PC-3 (cell line): ENCODE results near the gene SYT9. TPM values are rescaled to one million over a fixed set of nuclear protein-coding genes. Genes with fewer than 3 reads are reported as not detected.

Source experiments
- ATAC-seq: fragments of 200-7000 bp; cut with Tn5 transposase; 2 replicates; pipeline ENCODE4 v1.9.1; 2020; ENCODE audit warnings: mild to moderate bottlenecking, moderate library complexity
- BruUV-seq: library from RNA; stranded (reverse); fragments of 400-500 nt; replicated peaks from 2 replicates; lab custom pipeline; 2021; lab: Mats Ljungman, UMichigan
- CTCF ChIA-PET: fragments of 300-600 bp; sonication (Branson Sonifier 250); formaldehyde crosslinking; loops from one replicate; lab custom pipeline; 2022; ENCODE audit warnings: antibody characterized with exemption; lab: Charles Lee
- POLR2A ChIA-PET: fragments of 300-600 bp; sonication (Branson Sonifier 250); formaldehyde crosslinking; loops from one replicate; lab custom pipeline; 2022; ENCODE audit warnings: antibody characterized with exemption; ENCODE audit not compliant: unreplicated experiment; lab: Charles Lee
- DNase-seq: peaks from one replicate; pipeline ENCODE4 v3.0.0-alpha.2; 2015
- H2AFZ ChIP-seq: fragments of 300-600 bp; sonication (generic); 2 replicates; pipeline ENCODE4 v1.6.0; 2016; ENCODE audit warnings: antibody characterized with exemption, low read length
- H3F3A ChIP-seq: fragments of 300-600 bp; sonication (generic); one replicate; pipeline ENCODE4 v1.6.0; 2017; ENCODE audit warnings: antibody characterized with exemption, low read length, control low read depth, mild to moderate bottlenecking; ENCODE audit not compliant: unreplicated experiment
- H3K27ac ChIP-seq: fragments of 300-600 bp; sonication (generic); 2 replicates; pipeline ENCODE4 v1.5.1; 2016; ENCODE audit warnings: mild to moderate bottlenecking, low read length
- H3K27me3 ChIP-seq: fragments of 300-600 bp; sonication (generic); 2 replicates; pipeline ENCODE4 v1.6.1; 2016; ENCODE audit warnings: low read length, mixed read lengths
- H3K36me3 ChIP-seq: fragments of 300-600 bp; sonication (generic); 2 replicates; pipeline ENCODE4 v1.6.1; 2016; ENCODE audit warnings: low read depth, mixed run types, low read length, mixed read lengths
- H3K4me1 ChIP-seq: fragments of 300-600 bp; sonication (generic); 2 replicates; pipeline ENCODE4 v1.5.1; 2016; ENCODE audit warnings: low read length; ENCODE audit not compliant: insufficient read depth
- H3K4me2 ChIP-seq: fragments of 300-600 bp; sonication (generic); 2 replicates; pipeline ENCODE4 v1.6.0; 2016; ENCODE audit warnings: low read length
- H3K4me3 ChIP-seq: fragments of 300-600 bp; sonication (generic); 2 replicates; pipeline ENCODE4 v1.5.1; 2016; ENCODE audit warnings: mild to moderate bottlenecking, low read length, mixed read lengths
- H3K79me2 ChIP-seq: fragments of 300-600 bp; sonication (generic); 2 replicates; pipeline ENCODE4 v1.6.1; 2017; ENCODE audit warnings: low read length, mixed read lengths
- H3K9ac ChIP-seq: fragments of 300-600 bp; sonication (generic); 2 replicates; pipeline ENCODE4 v1.6.0; 2016; ENCODE audit warnings: mild to moderate bottlenecking, low read length
- H3K9me2 ChIP-seq: fragments of 300-600 bp; sonication (generic); replicated peaks from 2 replicates; pipeline ENCODE4 v1.6.1; 2016; ENCODE audit warnings: mixed run types, low read length, mixed read lengths
- H3K9me3 ChIP-seq: fragments of 300-600 bp; sonication (generic); 2 replicates; pipeline ENCODE4 v1.6.1; 2016; ENCODE audit warnings: low read length, mixed read lengths
- H4K20me1 ChIP-seq: fragments of 300-600 bp; sonication (generic); 2 replicates; pipeline ENCODE4 v1.6.1; 2016; ENCODE audit warnings: low read length, mixed read lengths
- EZH2 ChIP-seq: fragments of 300-600 bp; sonication (generic); IDR thresholded peaks from one replicate; pipeline ENCODE4 v1.6.1; 2017; ENCODE audit warnings: antibody characterized with exemption, mild to moderate bottlenecking, low read length; ENCODE audit not compliant: unreplicated experiment
- EZH2phosphoT487 ChIP-seq: fragments of 300-600 bp; sonication (generic); IDR thresholded peaks from 2 replicates; pipeline ENCODE4 v1.6.1; 2018; ENCODE audit warnings: mild to moderate bottlenecking, antibody characterized with exemption, low read length, borderline replicate concordance
- intact Hi-C: fragments of 100-400 bp; cut with micrococcal nuclease; formaldehyde crosslinking; loops from 2 replicates; pipeline ENCODE4 v1.9.0; 2023
- total RNA-seq: library from RNA; depleted of rRNA; stranded (reverse); fragments of >200 nt; gene quantifications from 2 replicates; pipeline ENCODE4 v1.2.3, GENCODE V29; 2014
- TF ChIP-seq, protein P1 (sequence below): fragments of 300-600 bp; sonication (generic); conservative IDR thresholded peaks from 2 replicates; pipeline ENCODE4 v1.5.1; 2017; ENCODE audit warnings: antibody characterized with exemption, low read depth, mild to moderate bottlenecking, low read length

The SYT9 gene
- total RNA-seq, 1 experiment from 2014 or later, result 6.3 TPM

DNA sequence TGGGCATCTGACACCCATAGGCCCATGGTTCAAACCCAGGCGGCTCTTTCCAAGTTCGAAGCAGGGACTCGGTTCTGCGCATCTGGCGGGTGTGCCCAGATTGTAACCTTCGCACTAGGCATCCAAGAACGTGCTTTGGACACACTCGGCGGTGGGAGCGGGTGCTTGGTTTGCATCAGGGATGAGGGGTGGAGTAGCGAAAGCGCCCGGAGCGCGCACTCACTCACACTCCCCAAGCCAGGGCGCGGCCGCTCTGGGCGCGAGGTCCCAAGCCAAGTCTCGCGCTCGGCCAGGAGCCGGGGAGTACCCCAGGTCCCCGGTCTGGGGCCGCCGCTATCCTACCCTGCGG lies 243 bp upstream of the SYT9 start:
- peak overlapping the region; percentile 96 for H3K4me2 ChIP-seq
- H3K9me3 ChIP-seq, result no peaks in the 10 kb centered on the region
- 0 out of 2 replicates have a peak, but pooled peaks cover 5% of the 10 kb centered on the region for H3K79me2 ChIP-seq
- ATAC-seq, result no peak
- no peaks in the 10 kb centered on the region for H3K9me2 ChIP-seq
- H3F3A ChIP-seq, result peaks cover 7% of the 10 kb centered on the region
- CTCF ChIA-PET, result no interaction called here
- H2AFZ ChIP-seq, result peak overlapping the region; percentile 94
- no peaks in the 10 kb centered on the region for H3K36me3 ChIP-seq
- H4K20me1 ChIP-seq, result no peaks in the 10 kb centered on the region
- intact Hi-C loops, result no loop called here
- H3K4me1 ChIP-seq, result peaks cover 7% of the 10 kb centered on the region
- POLR2A ChIA-PET, result no interaction called here
- BruUV-seq, result no TSS peak
- DNase-seq, result no peak
- TF ChIP-seq EZH2phosphoT487, result no peak
- TF ChIP-seq EZH2, result no peak
- TF ChIP-seq, protein P1, sequence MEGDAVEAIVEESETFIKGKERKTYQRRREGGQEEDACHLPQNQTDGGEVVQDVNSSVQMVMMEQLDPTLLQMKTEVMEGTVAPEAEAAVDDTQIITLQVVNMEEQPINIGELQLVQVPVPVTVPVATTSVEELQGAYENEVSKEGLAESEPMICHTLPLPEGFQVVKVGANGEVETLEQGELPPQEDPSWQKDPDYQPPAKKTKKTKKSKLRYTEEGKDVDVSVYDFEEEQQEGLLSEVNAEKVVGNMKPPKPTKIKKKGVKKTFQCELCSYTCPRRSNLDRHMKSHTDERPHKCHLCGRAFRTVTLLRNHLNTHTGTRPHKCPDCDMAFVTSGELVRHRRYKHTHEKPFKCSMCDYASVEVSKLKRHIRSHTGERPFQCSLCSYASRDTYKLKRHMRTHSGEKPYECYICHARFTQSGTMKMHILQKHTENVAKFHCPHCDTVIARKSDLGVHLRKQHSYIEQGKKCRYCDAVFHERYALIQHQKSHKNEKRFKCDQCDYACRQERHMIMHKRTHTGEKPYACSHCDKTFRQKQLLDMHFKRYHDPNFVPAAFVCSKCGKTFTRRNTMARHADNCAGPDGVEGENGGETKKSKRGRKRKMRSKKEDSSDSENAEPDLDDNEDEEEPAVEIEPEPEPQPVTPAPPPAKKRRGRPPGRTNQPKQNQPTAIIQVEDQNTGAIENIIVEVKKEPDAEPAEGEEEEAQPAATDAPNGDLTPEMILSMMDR, result no peak
- no peaks in the 10 kb centered on the region for H3K27me3 ChIP-seq
- H3K27ac ChIP-seq, result no peak overlapping the region
- peak overlapping the region; percentile 97 for H3K4me3 ChIP-seq
- H3K9ac ChIP-seq, result no peak overlapping the region

DNA sequence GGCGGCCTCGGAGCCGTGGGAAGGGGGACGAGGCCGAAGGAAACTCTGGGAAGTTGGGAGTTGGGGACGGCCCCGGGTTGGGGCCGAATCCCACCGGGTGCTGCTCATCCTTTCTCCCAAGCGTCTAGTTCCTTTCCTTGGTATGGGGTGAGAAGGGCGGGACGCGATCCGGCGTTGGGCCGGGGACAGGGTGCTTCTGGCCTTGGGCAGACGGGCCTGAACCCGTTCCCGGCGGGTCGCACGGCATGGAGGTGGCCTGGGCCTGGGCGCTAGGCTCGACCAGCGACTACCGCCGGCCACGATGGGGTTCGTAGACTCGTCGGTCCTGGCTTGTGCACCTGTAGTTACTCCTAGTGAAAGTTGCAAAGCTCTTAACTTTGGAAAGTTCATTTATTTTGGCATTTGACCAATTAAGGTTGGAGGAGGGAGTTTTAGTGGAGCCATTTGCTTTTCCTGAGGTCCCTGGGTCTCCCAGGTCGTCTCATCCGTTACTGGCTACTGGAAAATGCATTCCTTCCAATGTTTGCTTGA lies 1.0 kb downstream of the SYT9 start:
- peak overlapping the region; percentile 97 for H3K4me3 ChIP-seq

DNA sequence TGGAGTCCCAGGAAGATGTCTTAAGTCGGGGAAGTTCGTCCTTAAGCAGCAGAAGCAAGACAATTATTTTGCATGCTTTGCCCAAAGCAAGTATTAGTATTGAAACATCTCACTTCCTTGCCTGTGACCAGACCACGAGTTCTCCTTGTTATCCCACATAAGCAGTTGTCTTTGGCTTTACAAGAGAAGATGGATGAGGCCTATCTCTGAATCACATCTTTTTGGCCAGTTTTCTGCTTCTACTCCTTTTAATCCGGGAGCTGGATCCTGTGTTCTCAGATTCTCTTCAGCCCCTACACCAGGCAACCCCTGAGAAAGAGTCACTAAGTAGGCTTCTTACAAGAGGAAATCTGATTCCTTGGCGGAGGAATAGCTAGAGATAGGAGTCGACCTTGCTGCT lies 2.1 kb downstream of the SYT9 start:
- no peaks in the 10 kb centered on the region for H3K36me3 ChIP-seq
- H3K79me2 ChIP-seq, result 0 out of 2 replicates have a peak, but pooled peaks cover 5% of the 10 kb centered on the region
- H3K9me2 ChIP-seq, result no peaks in the 10 kb centered on the region
- TF ChIP-seq, protein P1, result no peak
- TF ChIP-seq EZH2 (no peak), EZH2phosphoT487 (no peak)
- no peak overlapping the region for H2AFZ ChIP-seq
- no peaks in the 10 kb centered on the region for H3K27me3 ChIP-seq
- no peak for DNase-seq
- no TSS peak for BruUV-seq
- ChIA-PET CTCF (no interaction called here), POLR2A (no interaction called here)
- H3K9ac ChIP-seq, result no peak overlapping the region
- intact Hi-C loops, result no loop called here
- H3K4me1 ChIP-seq, result no peaks in the 10 kb centered on the region; the same call in 1 of the 2 replicates
- no peak overlapping the region for H3K27ac ChIP-seq
- H3K4me2 ChIP-seq, result no peak overlapping the region
- no peaks in the 10 kb centered on the region for H3K9me3 ChIP-seq
- H3K4me3 ChIP-seq, result no peak overlapping the region
- ATAC-seq, result no peak
- no peaks in the 10 kb centered on the region for H3F3A ChIP-seq
- H4K20me1 ChIP-seq, result no peaks in the 10 kb centered on the region

More for the DNA sequence above, 1.0 kb downstream of the SYT9 start:
- TF ChIP-seq EZH2phosphoT487 (no peak), EZH2 (no peak)
- TF ChIP-seq, protein P1, result no peak
- DNase-seq (no peak), ATAC-seq (peak; percentile 2; the same call in 1 of the 2 replicates)
- Histone ChIP-seq H4K20me1 (no peaks in the 10 kb centered on the region), H3K79me2 (0 out of 2 replicates have a peak, but pooled peaks cover 5% of the 10 kb centered on the region), H3F3A (no peaks in the 10 kb centered on the region), H3K36me3 (no peaks in the 10 kb centered on the region), H3K27me3 (no peaks in the 10 kb centered on the region), H2AFZ (peak overlapping the region; percentile 94), H3K9me3 (no peaks in the 10 kb centered on the region), H3K9me2 (no peaks in the 10 kb centered on the region), H3K4me1 (no peaks in the 10 kb centered on the region; the same call in 1 of the 2 replicates), H3K4me2 (peak overlapping the region; percentile 96), H3K27ac (no peak overlapping the region), H3K9ac (peak overlapping the region; percentile 67)
- intact Hi-C loops, result no loop called here
- POLR2A ChIA-PET, result no interaction called here
- BruUV-seq, result no TSS peak
- CTCF ChIA-PET, result no interaction called here
